Measurements from ENCODE around the gene ASPRV1.

- TF ChIP-seq CTCF (IDR thresholded peaks at IDR 0.05) = no peak
- no peak for TF ChIP-seq POLR2A (IDR thresholded peaks at IDR 0.05)
- TF ChIP-seq POLR2AphosphoS5 (IDR thresholded peaks at IDR 0.05) = no peak
Observed at GRCh38 chr2:69962986-69963730, 1.7 kb upstream of the ASPRV1 start.
